ENCODE measurements around the gene FCER1G. TPM values are rescaled to one million over a fixed set of nuclear protein-coding genes. Genes with fewer than 3 reads are reported as not detected.
"Not testable (repeated sequence)": the region's sequence is repeated elsewhere in the genome, so short reads cannot be mapped to it uniquely, and the experiment has no call there.

Gene FCER1G
- total RNA-seq, 1 donor from 2014 or later: 1.5 TPM

DNA sequence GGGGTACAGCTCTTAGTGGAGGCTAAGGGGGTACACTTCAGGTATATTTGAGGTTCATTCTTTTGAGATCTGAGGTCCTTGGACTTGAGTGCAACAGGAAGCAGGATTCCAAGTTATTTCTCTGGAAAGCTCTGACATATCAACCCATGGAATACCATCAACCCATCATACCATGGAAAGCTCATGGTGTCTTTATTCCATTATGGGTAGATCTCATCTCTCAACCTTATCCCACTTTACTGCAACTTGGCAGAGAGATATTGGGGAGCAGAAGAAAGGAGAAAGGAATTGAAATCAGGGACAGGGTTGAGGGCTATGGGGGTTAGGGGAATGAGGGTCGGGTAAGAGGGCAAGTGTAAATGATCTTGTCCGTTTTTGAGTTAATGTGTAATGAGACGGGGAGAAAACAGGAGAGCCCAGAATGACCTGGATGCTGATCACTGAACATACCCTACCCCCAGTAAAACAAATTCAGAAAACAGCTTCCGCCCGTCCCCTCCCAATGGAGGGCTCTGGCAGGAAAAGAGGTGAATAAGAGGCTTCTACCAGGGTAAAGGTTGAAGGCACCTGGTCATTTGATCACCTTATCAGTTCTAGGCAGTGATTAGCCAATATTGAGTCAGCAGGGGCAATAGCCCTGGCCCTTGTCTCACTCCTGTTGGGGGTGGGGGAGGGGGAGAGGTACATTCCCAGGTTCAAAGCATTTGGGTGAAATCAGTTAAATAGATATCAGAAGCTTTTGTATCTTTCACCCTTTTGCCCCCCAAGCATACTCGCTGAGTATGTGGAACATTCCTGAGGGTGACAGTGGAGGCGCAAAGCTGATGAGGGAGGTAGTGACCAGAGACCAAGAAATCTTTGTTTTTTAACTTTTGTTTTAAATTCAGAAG lies 9.0 kb downstream of the FCER1G start:
- Mint-ChIP-seq H3K9me3 (ENCODE audit: low read depth) (no peaks in the 10 kb centered on the region), H3K4me1 (ENCODE audit: low read depth) (peaks cover 56% of the 10 kb centered on the region), H3K27me3 (no peaks in the 10 kb centered on the region), H3K36me3 (ENCODE audit: insufficient read depth) (peaks cover 3% of the 10 kb centered on the region), H3K27ac (peak overlapping the region; percentile 92), H3K4me3 (ENCODE audit: low read depth) (no peak overlapping the region)
- TF ChIP-seq, protein P1, sequence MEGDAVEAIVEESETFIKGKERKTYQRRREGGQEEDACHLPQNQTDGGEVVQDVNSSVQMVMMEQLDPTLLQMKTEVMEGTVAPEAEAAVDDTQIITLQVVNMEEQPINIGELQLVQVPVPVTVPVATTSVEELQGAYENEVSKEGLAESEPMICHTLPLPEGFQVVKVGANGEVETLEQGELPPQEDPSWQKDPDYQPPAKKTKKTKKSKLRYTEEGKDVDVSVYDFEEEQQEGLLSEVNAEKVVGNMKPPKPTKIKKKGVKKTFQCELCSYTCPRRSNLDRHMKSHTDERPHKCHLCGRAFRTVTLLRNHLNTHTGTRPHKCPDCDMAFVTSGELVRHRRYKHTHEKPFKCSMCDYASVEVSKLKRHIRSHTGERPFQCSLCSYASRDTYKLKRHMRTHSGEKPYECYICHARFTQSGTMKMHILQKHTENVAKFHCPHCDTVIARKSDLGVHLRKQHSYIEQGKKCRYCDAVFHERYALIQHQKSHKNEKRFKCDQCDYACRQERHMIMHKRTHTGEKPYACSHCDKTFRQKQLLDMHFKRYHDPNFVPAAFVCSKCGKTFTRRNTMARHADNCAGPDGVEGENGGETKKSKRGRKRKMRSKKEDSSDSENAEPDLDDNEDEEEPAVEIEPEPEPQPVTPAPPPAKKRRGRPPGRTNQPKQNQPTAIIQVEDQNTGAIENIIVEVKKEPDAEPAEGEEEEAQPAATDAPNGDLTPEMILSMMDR (IDR thresholded peaks at IDR 0.05; ENCODE audit: unreplicated experiment): no peak
- DNase-seq (ENCODE audit: low spot score, unreplicated experiment): no peak

DNA sequence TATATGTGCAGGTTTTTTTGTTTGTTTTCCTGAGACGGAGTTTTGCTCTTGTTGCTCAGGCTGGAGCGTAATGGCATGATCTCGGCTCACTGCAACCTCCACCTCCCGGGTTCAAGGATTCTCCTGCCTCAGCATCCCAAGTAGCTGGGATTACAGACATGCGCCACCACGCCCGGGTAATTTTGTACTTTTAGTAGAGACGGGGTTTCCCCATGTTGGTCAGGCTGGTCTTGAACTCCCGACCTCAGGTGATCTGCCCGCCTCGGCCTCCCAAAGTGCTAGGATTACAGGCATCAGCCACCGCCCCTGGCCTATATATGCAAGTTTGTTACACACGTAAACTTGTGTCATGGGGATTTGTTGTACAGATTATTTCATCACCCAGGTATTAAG lies 9.6 kb downstream of the FCER1G start:
- peak overlapping the region; percentile 92 for H3K27ac Mint-ChIP-seq
- not testable (repeated sequence) for H3K36me3 Mint-ChIP-seq (ENCODE audit: insufficient read depth); H3K27me3 Mint-ChIP-seq; H3K4me3 Mint-ChIP-seq (ENCODE audit: low read depth); H3K9me3 Mint-ChIP-seq (ENCODE audit: low read depth); DNase-seq (ENCODE audit: low spot score, unreplicated experiment)
- peaks cover 50% of the 10 kb centered on the region for H3K4me1 Mint-ChIP-seq (ENCODE audit: low read depth)

DNA sequence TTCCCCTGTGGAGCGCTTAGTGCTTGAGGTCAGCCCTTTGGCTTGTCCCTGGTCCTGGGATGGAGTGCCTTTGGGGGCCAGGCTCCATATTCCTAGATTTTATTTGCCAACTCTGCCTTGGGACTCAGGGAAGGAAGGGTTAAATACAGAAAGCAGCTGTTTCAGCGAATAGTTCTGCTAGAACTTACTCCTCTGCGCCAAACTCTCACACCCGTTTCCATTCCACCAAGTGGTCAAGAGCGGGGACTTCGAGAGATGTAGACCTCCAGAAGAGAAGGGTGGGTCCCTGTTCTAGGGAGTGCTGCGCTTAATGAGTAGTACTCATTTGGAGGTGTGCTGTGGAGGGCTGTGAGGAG lies 10.1 kb downstream of the FCER1G start:
- Mint-ChIP-seq H3K36me3 (ENCODE audit: insufficient read depth) (peaks cover 3% of the 10 kb centered on the region), H3K27me3 (no peaks in the 10 kb centered on the region), H3K4me1 (ENCODE audit: low read depth) (peaks cover 46% of the 10 kb centered on the region), H3K9me3 (ENCODE audit: low read depth) (no peaks in the 10 kb centered on the region), H3K27ac (peak overlapping the region; percentile 92), H3K4me3 (ENCODE audit: low read depth) (peak overlapping the region; percentile 99)
- DNase-seq (ENCODE audit: low spot score, unreplicated experiment): no peak
- TF ChIP-seq, protein P1 (IDR thresholded peaks at IDR 0.05; ENCODE audit: unreplicated experiment): no peak

DNA sequence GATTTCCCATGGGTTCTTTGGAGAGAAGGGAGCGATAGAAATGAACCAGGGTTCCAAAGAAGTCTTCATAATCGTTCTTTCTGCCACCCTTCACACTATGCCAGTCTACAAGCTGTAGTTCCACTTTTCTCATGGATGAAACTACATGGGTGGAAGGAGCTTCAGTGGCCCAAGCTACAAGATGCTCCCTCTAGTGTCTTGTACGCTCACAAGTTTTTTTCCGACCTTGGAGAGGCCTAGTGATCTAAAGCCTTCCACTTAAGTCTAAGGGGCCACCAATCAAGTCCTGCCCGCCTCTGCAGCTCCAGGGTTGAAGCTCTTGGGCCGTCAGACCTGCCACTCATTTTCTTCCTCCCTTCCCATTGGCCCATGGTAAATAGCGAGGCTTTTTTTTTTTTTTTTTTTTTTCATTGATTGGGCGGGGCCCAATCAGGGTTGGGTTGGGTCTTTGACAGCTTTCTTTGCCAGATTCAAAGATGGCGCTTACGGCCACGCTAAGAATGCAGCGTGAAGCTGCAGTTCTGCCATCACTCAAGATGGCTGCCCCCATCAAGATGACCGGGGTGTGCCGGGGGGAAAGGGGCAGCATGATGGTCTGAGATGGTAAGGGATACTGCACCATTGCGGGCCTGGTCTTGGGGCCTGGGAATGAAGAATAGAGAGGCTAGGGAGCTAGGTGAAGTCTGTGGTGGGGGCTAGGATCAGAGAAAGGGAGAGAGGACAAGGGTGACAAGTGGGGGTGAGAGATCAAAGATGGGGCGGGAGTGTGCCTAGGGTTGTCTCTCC lies 10.6 kb downstream of the FCER1G start, which contains the start of gene TOMM40L:
TSS of gene TOMM40L (plus strand) at position 527 of the 786 bp plus-strand sequence. CDS start 430 bp downstream, outside the sequence.
- Mint-ChIP-seq H3K27ac (peak within 1 kb of the TSS; percentile 94), H3K27me3 (no peaks in the 10 kb centered on the region), H3K4me1 (ENCODE audit: low read depth) (peaks cover 44% of the 10 kb centered on the region), H3K4me3 (ENCODE audit: low read depth) (peak within 1 kb of the TSS; percentile 99), H3K9me3 (ENCODE audit: low read depth) (no peaks in the 10 kb centered on the region), H3K36me3 (ENCODE audit: insufficient read depth) (peaks cover 3% of the 10 kb centered on the region)
- peak; percentile 72 for DNase-seq (ENCODE audit: low spot score, unreplicated experiment)
- TF ChIP-seq, protein P1 (IDR thresholded peaks at IDR 0.05; ENCODE audit: unreplicated experiment): peak; percentile 28

DNA sequence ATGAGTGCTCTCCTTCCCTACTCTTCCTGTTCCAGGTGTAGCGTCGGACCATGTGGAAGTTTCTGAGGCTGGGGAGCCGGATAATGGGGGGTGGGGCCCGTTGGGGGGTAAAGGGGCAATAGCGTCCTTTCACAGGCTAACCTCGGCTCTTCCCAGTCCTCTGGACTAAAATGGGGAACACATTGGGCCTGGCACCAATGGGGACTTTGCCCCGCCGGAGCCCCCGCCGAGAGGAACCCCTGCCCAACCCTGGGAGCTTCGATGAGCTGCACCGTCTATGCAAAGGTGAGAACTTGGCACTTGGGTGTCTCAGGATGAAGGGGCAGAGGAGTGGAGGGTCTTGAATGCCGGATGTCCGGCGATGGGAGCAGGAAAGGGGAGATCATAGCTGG lies 11.2 kb downstream of the FCER1G start:
- H3K27me3 Mint-ChIP-seq: no peaks in the 10 kb centered on the region
- H3K36me3 Mint-ChIP-seq (ENCODE audit: insufficient read depth): peaks cover 3% of the 10 kb centered on the region
- H3K4me3 Mint-ChIP-seq (ENCODE audit: low read depth): peak overlapping the region; percentile 99
- peak overlapping the region; percentile 94 for H3K27ac Mint-ChIP-seq
- TF ChIP-seq, protein P1 (IDR thresholded peaks at IDR 0.05; ENCODE audit: unreplicated experiment): no peak
- no peak for DNase-seq (ENCODE audit: low spot score, unreplicated experiment)
- H3K9me3 Mint-ChIP-seq (ENCODE audit: low read depth): no peaks in the 10 kb centered on the region
- H3K4me1 Mint-ChIP-seq (ENCODE audit: low read depth): peaks cover 44% of the 10 kb centered on the region

Data from progenitor cell of endocrine pancreas (in vitro differentiated cells).